Activated T-cell treated with anti-CD3 and anti-CD28 coated beads, Interleukin-2, amount 50 U/mL, for 24 hours (primary cell): ENCODE measurements around the gene GAS1.
A peak's percentile ranks its signal among the peaks of the same experiment; 100 is the strongest.

ENCODE experiments used
- DNase-seq: peaks from one replicate; pipeline ENCODE4 v3.0.0-alpha.2; 2020
- H3K27ac Mint-ChIP-seq: 2 replicates; pipeline ENCODE4 v1.8.0; 2020; ENCODE audit warnings: mild to moderate bottlenecking, mixed read lengths
- H3K27me3 Mint-ChIP-seq: 2 replicates; pipeline ENCODE4 v1.8.0; 2020; ENCODE audit warnings: mixed read lengths
- H3K36me3 Mint-ChIP-seq: 2 replicates; pipeline ENCODE4 v1.8.0; 2020; ENCODE audit warnings: low read depth, mixed read lengths
- H3K4me1 Mint-ChIP-seq: 2 replicates; pipeline ENCODE4 v1.8.0; 2020; ENCODE audit warnings: low read depth, mixed read lengths
- H3K4me3 Mint-ChIP-seq: 2 replicates; pipeline ENCODE4 v1.8.0; 2020; ENCODE audit warnings: mild to moderate bottlenecking, moderate library complexity, mixed read lengths
- H3K9me3 Mint-ChIP-seq: 2 replicates; pipeline ENCODE4 v1.8.0; 2020; ENCODE audit warnings: mixed read lengths

Gene GAS1

DNA sequence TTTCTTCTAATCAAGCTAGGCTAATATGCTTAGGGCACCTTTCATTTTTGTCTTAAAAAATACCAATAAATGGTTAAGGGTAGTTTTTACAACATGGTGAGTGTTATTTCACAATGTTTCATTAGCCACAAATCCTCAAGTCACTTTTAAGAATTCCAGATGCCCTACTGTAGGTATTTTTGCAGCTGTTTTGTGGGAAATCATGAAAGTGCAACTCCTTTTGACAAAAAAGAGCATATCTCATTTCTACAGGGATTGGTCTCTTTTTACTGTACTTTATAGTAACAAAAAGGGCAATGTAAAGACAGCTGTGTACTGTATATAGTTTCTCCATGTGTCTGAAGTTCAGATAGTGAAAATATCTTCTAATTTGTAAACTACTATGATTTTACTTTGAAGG, 28.3 kb upstream of the GAS1 start:
- DNase-seq, result no peak
- no peaks in the 10 kb centered on the region for H3K9me3 Mint-ChIP-seq
- H3K36me3 Mint-ChIP-seq, result no peaks in the 10 kb centered on the region
- no peaks in the 10 kb centered on the region for H3K4me1 Mint-ChIP-seq
- peaks cover 69% of the 10 kb centered on the region for H3K27me3 Mint-ChIP-seq
- no peak overlapping the region for H3K4me3 Mint-ChIP-seq
- no peak overlapping the region for H3K27ac Mint-ChIP-seq

DNA sequence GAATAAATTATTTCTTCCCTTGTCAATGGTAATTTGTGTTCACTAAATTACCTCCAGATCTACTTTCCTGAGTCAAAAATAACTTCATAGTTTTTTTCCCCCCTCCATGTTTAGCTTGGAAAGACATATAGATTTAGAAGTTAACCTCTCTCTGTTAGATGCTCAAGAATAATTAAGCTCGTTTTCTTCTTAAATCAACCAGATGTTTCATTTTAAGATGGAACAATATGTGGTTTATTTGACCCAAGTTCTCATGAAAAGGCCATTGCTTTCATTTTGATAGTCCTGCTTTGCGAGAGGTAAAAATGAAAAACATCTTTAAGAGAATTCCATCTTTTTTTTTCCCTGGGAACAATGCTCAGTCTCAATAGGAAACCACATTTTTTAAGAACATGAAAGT, 27.7 kb upstream of the GAS1 start:
- Mint-ChIP-seq H3K4me1 (no peaks in the 10 kb centered on the region), H3K9me3 (no peaks in the 10 kb centered on the region), H3K27ac (no peak overlapping the region), H3K27me3 (peaks cover 70% of the 10 kb centered on the region), H3K4me3 (no peak overlapping the region), H3K36me3 (no peaks in the 10 kb centered on the region)
- no peak for DNase-seq

DNA sequence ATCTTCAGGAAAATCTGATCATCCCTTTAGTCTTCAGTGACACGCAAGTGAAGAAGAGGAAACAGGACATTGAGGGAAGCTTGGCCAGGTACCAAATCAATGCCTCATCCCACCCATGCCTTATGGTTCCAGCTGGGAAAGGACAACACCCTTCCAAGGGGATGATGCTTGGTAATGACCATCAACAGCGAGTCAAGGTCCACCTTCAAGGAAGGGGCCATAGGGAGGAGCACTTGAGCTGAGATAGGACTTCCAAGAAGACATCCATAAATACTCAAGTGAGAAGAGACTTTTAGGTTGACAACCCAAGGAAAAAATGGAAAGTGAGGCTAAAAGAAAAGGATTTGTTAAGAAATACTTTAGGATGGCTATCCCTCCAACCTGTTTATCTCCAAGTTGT, 27.1 kb upstream of the GAS1 start:
- DNase-seq, result no peak
- no peak overlapping the region for H3K4me3 Mint-ChIP-seq
- no peak overlapping the region for H3K27ac Mint-ChIP-seq
- peaks cover 67% of the 10 kb centered on the region for H3K27me3 Mint-ChIP-seq
- no peaks in the 10 kb centered on the region for H3K36me3 Mint-ChIP-seq
- H3K9me3 Mint-ChIP-seq, result no peaks in the 10 kb centered on the region
- H3K4me1 Mint-ChIP-seq, result no peaks in the 10 kb centered on the region

DNA sequence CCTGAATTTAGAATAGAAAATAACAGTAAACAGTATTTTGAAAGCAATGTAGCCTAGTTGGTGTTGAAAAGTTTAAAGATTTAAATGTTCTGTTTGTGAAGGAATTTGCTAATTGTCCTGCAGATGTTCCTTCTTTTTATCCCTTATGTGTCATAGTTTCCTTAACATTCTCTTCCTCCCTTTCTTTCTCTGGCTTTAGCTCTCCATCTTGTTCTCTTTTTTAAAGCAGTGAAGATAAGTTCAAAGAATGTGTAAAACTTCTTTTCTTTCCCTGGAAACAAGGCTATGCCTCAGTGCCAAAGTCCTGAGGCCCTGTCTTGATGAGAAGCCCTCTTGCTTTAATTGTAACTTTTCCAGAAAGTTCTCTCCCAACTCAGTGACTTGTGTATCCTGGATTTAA, 24.4 kb upstream of the GAS1 start:
- Mint-ChIP-seq H3K9me3 (no peaks in the 10 kb centered on the region), H3K36me3 (no peaks in the 10 kb centered on the region), H3K4me1 (no peaks in the 10 kb centered on the region), H3K27ac (no peak overlapping the region), H3K27me3 (peaks cover 59% of the 10 kb centered on the region), H3K4me3 (no peak overlapping the region)
- DNase-seq, result no peak

DNA sequence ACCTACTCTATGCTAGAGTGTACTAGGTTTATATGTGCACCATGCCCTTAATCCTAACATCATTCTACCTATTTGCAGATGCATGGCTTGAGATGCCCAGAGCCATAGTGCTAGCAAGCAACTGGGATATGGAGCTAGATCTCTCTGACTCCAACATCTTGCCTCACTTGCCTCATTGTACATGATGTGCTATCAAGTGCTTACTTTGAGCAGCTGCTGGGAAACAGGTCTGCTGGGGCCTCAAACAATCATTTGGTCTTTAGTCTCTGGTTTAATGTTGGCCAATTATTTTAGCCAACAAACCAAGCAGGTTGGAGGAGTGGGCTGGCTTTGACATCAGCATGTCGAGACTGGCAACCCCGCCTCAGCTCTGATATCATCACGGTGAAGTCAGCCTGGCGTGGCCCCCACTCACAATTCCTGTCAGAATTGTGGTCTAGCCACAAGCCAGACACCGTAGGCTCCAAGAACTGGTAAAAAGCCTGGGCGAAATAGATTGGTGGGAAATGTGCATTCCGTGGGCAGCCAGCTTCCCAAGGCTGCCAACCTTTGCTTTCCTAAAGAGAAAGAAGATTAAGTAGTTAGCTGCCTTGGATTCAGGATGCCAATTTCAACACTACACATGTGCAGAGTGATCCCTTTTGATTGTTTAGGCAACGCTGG, 21.1 kb upstream of the GAS1 start:
- Mint-ChIP-seq H3K4me3 (no peak overlapping the region), H3K9me3 (no peaks in the 10 kb centered on the region)

DNA sequence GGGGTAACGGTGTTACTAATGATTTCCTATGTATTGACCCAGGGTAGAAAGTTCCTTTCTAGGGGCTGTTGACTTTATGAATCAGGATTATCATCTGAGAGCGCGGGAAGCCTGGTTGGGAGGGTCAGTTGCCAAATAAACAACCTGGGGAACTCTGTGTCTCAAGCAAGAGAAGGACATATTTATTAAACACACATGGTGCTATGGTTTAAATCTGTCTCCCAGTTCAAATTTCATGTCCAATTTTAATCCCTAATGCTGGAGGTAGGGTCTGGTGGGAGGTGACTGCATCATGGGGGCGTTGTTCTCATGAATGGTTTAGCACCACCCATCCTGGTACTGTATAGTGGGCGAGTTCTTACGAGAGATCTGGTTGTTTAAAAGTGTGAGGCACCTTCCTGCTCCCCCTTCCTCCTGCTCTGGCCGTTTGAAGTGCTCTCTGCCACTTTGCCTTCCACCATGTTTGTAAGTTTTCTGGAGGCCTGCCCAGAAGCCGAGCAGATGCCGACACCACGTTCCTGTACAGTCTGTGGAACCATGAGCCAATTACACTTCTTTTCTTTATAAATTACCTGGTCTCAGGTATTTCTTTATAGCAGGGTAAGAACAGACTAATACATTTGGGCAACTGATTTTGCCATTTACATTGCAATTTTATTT, 19.7 kb upstream of the GAS1 start:
- peaks cover 28% of the 10 kb centered on the region for H3K27me3 Mint-ChIP-seq
- no peak overlapping the region for H3K27ac Mint-ChIP-seq
- H3K4me1 Mint-ChIP-seq, result no peaks in the 10 kb centered on the region

More for the DNA sequence above, 21.1 kb upstream of the GAS1 start:
- no peak for DNase-seq
- Mint-ChIP-seq H3K36me3 (no peaks in the 10 kb centered on the region), H3K27me3 (peaks cover 38% of the 10 kb centered on the region), H3K4me1 (no peaks in the 10 kb centered on the region), H3K27ac (no peak overlapping the region)

DNA sequence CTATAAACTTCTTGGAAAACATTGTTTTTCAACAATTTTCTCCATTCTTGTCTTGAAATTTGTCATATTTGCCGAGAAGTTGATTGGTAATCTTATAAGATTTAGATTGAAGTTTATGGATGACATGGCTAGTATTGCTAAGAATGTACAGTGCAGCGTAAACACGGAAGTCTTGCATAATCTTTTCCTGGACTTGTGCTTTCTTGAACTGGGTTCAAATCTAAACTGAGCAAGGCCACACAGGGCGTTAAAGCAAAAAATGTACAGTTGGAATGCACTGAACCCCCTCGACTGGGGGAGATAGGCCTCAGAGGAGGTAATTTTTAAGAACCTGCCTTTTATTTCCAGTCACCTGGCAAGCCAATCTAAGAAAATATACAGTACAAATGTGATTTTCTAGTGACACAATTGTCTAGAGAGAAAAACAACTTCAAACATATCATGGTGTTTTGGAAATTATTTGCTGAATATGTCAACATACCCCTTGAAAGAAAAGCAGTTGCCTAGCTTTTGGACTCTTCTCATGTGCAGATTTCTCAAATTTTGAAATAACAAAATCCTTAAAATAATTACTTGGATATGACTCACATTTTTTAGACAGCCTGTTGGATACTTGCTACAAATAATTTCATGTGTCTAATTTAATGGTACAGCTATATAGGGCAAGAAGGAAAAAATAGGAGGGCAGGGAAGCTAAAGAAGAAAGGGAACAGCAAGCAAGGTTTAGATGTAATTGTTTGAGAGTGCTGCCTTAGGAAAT, 18.5 kb upstream of the GAS1 start:
- no peak overlapping the region for H3K27ac Mint-ChIP-seq
- H3K36me3 Mint-ChIP-seq, result no peaks in the 10 kb centered on the region
- no peak overlapping the region for H3K4me3 Mint-ChIP-seq
- DNase-seq, result no peak
- H3K27me3 Mint-ChIP-seq, result peaks cover 30% of the 10 kb centered on the region
- H3K4me1 Mint-ChIP-seq, result no peaks in the 10 kb centered on the region
- H3K9me3 Mint-ChIP-seq, result no peaks in the 10 kb centered on the region

More for the DNA sequence above, 19.7 kb upstream of the GAS1 start:
- no peak for DNase-seq
- no peaks in the 10 kb centered on the region for H3K9me3 Mint-ChIP-seq
- no peak overlapping the region for H3K4me3 Mint-ChIP-seq
- H3K36me3 Mint-ChIP-seq, result no peaks in the 10 kb centered on the region

DNA sequence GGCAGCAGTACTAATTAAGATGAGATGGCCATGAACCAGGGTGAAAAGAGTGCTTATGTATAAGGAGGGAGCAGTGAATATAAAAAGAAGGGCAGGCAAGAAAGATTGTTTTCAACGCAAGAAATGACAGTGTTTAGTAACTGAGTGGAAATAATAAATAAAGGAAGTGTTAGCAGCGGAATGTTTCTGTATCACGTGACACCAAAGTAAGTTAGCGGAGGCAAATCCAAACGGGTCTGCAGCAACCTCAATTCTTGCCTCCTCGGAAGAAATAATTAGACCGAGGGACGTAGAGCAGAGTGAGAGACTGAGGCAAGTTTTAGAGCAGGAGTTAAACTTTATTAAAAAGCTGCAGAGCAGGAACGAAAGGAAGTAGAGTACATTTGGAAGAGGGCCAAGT, 15.4 kb upstream of the GAS1 start:
- no peak overlapping the region for H3K27ac Mint-ChIP-seq
- no peak overlapping the region for H3K4me3 Mint-ChIP-seq
- no peaks in the 10 kb centered on the region for H3K36me3 Mint-ChIP-seq
- no peaks in the 10 kb centered on the region for H3K4me1 Mint-ChIP-seq
- H3K9me3 Mint-ChIP-seq, result no peaks in the 10 kb centered on the region
- no peak for DNase-seq
- H3K27me3 Mint-ChIP-seq, result peaks cover 33% of the 10 kb centered on the region

DNA sequence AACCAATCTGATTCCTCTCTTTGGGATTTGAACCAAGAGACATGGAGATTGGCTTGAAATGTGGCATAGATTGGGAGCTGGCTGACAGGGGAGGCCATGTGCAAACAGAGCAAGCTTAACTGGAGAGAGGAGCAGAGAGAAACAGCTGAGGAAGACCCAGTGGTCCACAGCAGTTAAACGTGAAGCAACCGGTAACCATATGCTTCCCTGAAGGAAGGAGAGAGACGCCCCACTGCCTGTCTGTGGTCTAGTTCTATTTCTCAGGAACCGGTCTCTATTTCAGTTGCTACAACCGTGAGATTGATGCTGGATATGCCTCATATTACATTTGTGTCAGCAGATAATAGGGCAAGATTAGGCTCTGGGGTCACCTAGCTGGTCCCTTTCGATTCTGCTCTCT, 13.6 kb upstream of the GAS1 start:
- no peaks in the 10 kb centered on the region for H3K9me3 Mint-ChIP-seq

DNA sequence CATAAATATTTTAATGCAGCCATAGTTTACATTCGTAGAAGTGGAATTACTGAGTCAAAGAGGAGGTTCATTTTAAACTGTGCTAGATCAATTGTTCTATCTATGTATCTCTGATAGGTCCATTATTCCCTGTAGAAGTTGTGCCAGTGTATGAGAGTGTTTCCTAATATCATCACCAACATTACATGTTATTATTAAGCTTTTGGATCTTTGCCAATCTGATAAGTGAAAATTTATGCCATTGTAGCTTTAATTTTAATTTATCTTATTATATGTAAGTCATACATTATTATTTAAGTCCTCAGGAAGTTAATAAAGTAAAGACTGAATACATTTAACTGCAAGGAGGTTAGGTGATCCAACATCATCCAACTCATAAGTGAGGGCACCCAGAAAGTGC, 10.9 kb upstream of the GAS1 start:
- Mint-ChIP-seq H3K36me3 (no peaks in the 10 kb centered on the region), H3K4me3 (no peak overlapping the region), H3K9me3 (no peaks in the 10 kb centered on the region), H3K27me3 (peaks cover 48% of the 10 kb centered on the region), H3K4me1 (no peaks in the 10 kb centered on the region), H3K27ac (no peak overlapping the region)
- DNase-seq, result no peak

More for the DNA sequence above, 13.6 kb upstream of the GAS1 start:
- no peak overlapping the region for H3K4me3 Mint-ChIP-seq
- no peaks in the 10 kb centered on the region for H3K4me1 Mint-ChIP-seq
- H3K27me3 Mint-ChIP-seq, result peaks cover 33% of the 10 kb centered on the region
- no peaks in the 10 kb centered on the region for H3K36me3 Mint-ChIP-seq
- H3K27ac Mint-ChIP-seq, result no peak overlapping the region
- no peak for DNase-seq

DNA sequence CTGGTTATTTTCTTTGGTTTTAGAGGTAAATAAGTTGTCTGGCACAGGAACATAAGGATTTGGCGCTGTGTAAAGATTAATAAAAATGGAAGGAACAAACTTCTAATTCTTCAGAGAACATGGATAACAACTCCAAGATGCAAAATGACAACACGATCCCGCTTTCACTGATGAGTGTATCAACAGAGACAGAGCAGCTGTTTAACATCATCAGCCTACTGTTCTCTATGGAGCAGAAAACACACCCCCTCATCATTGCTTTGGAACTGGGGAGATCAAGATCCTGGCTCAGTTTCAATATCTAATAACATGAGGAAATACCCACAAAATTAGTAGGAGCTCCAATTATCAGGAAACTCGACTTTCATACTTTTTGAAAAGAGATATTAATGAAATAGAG, 8.3 kb upstream of the GAS1 start:
- Mint-ChIP-seq H3K9me3 (no peaks in the 10 kb centered on the region), H3K36me3 (no peaks in the 10 kb centered on the region), H3K27ac (no peak overlapping the region), H3K4me1 (no peaks in the 10 kb centered on the region), H3K27me3 (peaks cover 36% of the 10 kb centered on the region), H3K4me3 (no peak overlapping the region)
- DNase-seq, result no peak

DNA sequence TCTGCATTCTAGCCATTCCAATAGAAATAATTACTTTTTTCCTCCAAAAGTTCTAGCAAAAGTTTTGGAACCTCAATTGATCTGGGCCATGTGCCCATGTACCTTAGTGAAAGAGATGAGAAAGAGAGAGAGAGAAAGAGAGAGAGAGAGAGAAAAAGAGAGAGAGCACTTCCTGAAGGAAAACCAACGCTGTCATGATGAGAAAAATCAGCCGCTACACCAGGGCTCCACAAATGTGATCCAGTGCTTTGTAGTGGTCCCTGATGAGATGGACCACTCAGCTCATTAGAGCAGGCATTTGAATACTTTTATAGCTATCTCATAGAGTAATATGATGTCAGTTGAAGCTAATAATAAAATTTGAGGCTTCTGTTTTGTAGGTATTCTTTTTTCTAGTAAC, 7.7 kb upstream of the GAS1 start:
- peaks cover 33% of the 10 kb centered on the region for H3K27me3 Mint-ChIP-seq
- no peak overlapping the region for H3K4me3 Mint-ChIP-seq
- no peaks in the 10 kb centered on the region for H3K36me3 Mint-ChIP-seq
- no peaks in the 10 kb centered on the region for H3K9me3 Mint-ChIP-seq
- H3K27ac Mint-ChIP-seq, result no peak overlapping the region
- no peak for DNase-seq
- no peaks in the 10 kb centered on the region for H3K4me1 Mint-ChIP-seq

DNA sequence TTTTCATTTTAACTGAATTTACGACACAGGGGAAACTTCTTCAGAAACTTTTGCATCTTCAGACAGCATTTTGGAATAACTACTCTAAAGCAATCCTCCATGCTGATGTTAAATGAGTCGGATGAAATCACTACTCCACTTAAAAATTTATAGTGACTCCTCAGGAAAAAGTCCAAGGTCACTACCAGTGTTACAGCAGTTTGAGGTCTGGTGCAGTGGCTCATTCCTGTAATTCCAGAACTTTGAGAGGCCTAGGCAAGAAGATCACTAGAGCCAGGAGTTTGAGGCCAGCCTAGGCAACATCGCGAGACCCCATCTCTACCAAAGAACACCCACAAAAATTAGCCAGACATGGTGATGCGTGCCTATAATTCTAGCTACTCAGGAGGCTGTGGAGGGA, 5.9 kb upstream of the GAS1 start:
- H3K4me3 Mint-ChIP-seq, result no peak overlapping the region
- no peak for DNase-seq
- no peaks in the 10 kb centered on the region for H3K9me3 Mint-ChIP-seq
- peaks cover 21% of the 10 kb centered on the region for H3K27me3 Mint-ChIP-seq
- peaks cover 10% of the 10 kb centered on the region for H3K4me1 Mint-ChIP-seq
- H3K36me3 Mint-ChIP-seq, result no peaks in the 10 kb centered on the region
- no peak overlapping the region for H3K27ac Mint-ChIP-seq

DNA sequence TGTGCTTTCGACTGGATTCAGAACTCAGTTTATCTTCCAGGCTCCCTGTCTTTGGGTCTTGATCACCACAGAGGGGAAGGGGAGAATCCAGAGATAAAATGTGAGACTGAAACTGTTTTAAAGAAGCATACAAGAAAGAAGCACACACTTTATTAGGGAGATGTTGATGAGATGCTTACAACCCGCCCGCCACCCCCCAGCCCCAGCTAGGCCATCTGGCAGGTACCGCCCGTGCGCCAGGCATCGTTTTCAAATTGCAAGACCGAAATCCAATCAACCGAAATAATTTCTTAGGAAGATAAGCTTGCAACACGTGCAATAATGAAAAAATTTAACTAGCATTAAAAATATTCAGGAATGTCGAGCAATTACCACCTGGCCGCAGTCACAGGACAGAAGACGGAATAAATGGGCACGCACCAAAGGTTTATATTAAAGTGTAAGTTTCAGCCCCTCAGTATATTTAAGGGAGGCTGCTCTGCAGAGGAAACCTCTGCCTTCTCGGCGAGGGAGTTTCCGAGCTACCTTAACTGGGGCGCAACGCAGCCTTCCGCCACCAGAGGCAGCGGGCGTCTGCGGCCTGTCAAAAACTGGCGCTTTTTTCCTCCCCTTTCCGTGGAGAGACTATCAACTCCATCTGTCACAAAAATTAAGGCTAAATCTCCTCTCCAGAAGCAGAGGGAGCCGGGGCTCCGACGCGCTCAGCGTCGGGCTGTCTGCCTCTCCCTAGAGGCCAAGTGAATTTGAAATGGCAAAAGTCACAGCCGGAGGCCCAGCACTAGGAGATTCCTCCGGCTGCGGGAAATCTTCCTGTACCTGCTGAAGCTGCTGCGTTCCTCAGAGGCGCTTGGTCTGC, 996 bp upstream of the GAS1 start:
- DNase-seq, result peak; percentile 82
- Mint-ChIP-seq H3K4me3 (peak overlapping the region; percentile 71), H3K36me3 (no peaks in the 10 kb centered on the region), H3K27me3 (peaks cover 23% of the 10 kb centered on the region), H3K27ac (no peak overlapping the region), H3K9me3 (no peaks in the 10 kb centered on the region), H3K4me1 (peaks cover 22% of the 10 kb centered on the region)
